Measurements from ENCODE around the gene KIF16B. TPM values are rescaled to one million over a fixed set of nuclear protein-coding genes. Genes with fewer than 3 reads are reported as not detected.

The KIF16B gene
- total and polyA plus RNA-seq, 2 donors (not counting 3 experiments of a cell fraction or from before 2014, with no cell fraction given): 2.9 to 8.8 TPM

DNA sequence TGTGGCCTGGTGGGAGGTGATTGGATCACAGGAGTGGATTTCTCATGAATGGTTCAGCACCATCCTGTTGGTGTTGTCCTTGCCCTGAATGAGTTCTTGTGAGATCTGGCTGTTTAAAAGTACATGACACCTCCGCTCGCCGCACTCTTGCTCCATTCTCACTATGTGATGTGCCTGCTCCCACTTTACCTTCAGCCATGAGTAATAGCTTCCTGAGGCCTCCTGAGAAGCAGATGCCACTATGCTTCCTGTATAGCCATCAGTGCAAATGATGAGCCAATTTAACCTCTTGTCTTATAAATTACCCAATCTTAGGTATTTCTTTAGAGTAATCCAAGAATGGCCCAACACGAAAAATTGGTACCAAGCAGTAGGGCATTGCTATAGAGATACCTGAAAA, 34.5 kb downstream of the KIF16B start:
- no peak for DNase-seq (ENCODE audit: low read depth, low spot score)
- H3K4me1 ChIP-seq (ENCODE audit: control insufficient read depth, extremely low read depth, insufficient read depth, low read length): no peaks in the 10 kb centered on the region
- FAIRE-seq: no peak
- ChIA-PET CTCF (no interaction called here), POLR2A (interaction anchor here (0.6 kb wide), 1 partner anchor 49 kb away, joined by 3 read pairs; no protein-coding TSS in a partner anchor)
- no peak overlapping the region for H2AFZ ChIP-seq (ENCODE audit: low read depth, low read length)
- H3K27ac ChIP-seq (ENCODE audit: insufficient read depth, low read depth, low read length): no peak overlapping the region
- no peaks in the 10 kb centered on the region for H3K9me3 ChIP-seq (replicated peaks; ENCODE audit: control insufficient read depth, insufficient read depth, low read length)
- peaks cover 2% of the 10 kb centered on the region for H4K20me1 ChIP-seq (replicated peaks; ENCODE audit: control insufficient read depth, extremely low read depth, insufficient read depth, low read length)
- H3K36me3 ChIP-seq (ENCODE audit: control insufficient read depth in 2 of 2, extremely low read depth in 1 of 2, insufficient read depth in 2 of 2, low read length in 2 of 2): no peaks in the 10 kb centered on the region
- H3K9me1 ChIP-seq (replicated peaks; ENCODE audit: control insufficient read depth, extremely low read depth, insufficient read depth, low read length): no peaks in the 10 kb centered on the region
- H3K79me2 ChIP-seq (ENCODE audit: control insufficient read depth, insufficient read depth, low read length): no peaks in the 10 kb centered on the region
- no peaks in the 10 kb centered on the region for H3K27me3 ChIP-seq (ENCODE audit: control insufficient read depth in 2 of 2, insufficient read depth in 2 of 2, low read length in 2 of 2)
- H3K4me2 ChIP-seq (ENCODE audit: insufficient read depth, low read length): no peak overlapping the region
- H3K9ac ChIP-seq (replicated peaks; ENCODE audit: extremely low read depth, insufficient read depth, low read length): no peak overlapping the region
- dilution Hi-C loops (cut with MboI; ENCODE audit: extremely low pct_ligation_motif_present, low sequenced_read_pairs): no loop called here
- no peak overlapping the region for H3K4me3 ChIP-seq (replicated peaks in 1 of 3; ENCODE audit: insufficient read depth in 1 of 3, low read depth in 1 of 3, low read length in 3 of 3)
- no peak for TF ChIP-seq EZH2 (IDR thresholded peaks at IDR 0.05; ENCODE audit: borderline replicate concordance, low read depth, low read length, severe bottlenecking)
- no peak for TF ChIP-seq MYC (IDR thresholded peaks at IDR 0.05; ENCODE audit: low read depth, low read length)
- TF ChIP-seq POLR2AphosphoS5 (IDR thresholded peaks at IDR 0.05; ENCODE audit: insufficient read depth, low read depth, low read length): no peak
- no peak for TF ChIP-seq POLR2A (IDR thresholded peaks at IDR 0.05; ENCODE audit: low read depth, low read length)
- TF ChIP-seq, protein P1, sequence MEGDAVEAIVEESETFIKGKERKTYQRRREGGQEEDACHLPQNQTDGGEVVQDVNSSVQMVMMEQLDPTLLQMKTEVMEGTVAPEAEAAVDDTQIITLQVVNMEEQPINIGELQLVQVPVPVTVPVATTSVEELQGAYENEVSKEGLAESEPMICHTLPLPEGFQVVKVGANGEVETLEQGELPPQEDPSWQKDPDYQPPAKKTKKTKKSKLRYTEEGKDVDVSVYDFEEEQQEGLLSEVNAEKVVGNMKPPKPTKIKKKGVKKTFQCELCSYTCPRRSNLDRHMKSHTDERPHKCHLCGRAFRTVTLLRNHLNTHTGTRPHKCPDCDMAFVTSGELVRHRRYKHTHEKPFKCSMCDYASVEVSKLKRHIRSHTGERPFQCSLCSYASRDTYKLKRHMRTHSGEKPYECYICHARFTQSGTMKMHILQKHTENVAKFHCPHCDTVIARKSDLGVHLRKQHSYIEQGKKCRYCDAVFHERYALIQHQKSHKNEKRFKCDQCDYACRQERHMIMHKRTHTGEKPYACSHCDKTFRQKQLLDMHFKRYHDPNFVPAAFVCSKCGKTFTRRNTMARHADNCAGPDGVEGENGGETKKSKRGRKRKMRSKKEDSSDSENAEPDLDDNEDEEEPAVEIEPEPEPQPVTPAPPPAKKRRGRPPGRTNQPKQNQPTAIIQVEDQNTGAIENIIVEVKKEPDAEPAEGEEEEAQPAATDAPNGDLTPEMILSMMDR (IDR thresholded peaks at IDR 0.05; ENCODE audit: extremely low read depth in 1 of 2, insufficient read depth in 1 of 2, low read depth in 1 of 2, low read length in 2 of 2): no peak
- TF ChIP-seq MAX (IDR thresholded peaks at IDR 0.05; ENCODE audit: insufficient read depth, insufficient read length): no peak
- no peak for TF ChIP-seq FOS (IDR thresholded peaks at IDR 0.05; ENCODE audit: borderline replicate concordance, insufficient read depth, low read length)
- no peak for TF ChIP-seq GATA2 (IDR thresholded peaks at IDR 0.05; ENCODE audit: insufficient read depth, insufficient read length, low read depth, low read length)
- TF ChIP-seq JUN (IDR thresholded peaks at IDR 0.05; ENCODE audit: borderline replicate concordance, insufficient read depth, insufficient read length, low read depth): no peak
- intact Hi-C loops (cut with micrococcal nuclease): no loop called here
- no TSS peak for BruUV-seq (replicated peaks)
